Stimulated activated CD4-positive, alpha-beta T cell treated with anti-CD3 and anti-CD28 coated beads, Interleukin-1b, Interleukin-23, amount 100 ng/mL, for 1 hour (primary cell): Measurements from ENCODE around the gene YTHDF1.

Experiments used
- DNase-seq, 2 donors: peaks; one replicate each; pipeline ENCODE4 v3.0.0-alpha.2; 2020; ENCODE audit warnings: low read depth in 2 of 2

YTHDF1 gene

DNA sequence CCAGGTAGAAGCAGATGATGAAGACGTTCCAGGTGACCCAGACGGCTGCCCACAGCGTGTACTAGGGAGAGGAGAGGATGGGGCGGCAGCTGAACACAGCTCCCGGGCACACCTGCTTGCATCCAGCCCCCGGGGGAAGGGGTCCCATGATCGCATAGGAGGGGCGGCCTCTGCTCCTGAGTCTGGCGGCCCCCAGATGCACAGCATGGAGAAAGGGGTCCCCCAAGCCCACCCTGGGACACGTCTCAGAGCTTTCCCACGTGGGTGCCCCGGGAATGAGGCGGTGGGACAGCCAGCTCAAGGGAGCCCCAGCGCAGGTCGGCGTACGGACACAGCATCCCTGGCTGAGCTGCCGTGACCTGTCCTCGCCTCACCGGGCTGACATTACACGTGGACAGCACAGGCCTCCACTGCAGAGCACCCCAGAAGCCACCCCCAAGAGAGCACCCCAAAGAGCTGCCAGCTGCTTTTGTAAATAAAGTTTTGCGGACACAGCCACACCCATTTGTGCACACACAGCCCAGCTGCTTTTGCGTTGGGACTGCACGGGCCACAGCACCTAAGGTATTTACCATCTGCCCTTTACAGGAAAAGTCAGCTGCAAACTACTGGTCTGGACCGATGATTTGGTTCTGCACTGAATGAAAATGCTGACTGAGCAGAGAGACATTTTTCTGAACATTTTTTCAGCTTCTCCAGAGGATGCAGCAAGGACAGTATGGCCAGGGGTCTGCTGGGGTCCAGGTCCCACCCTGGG is 33.1 kb upstream of the YTHDF1 start:
- no peak for DNase-seq

- no peak for DNase-seq
Observed at GRCh38 chr20:63247671-63248228, 31.8 kb upstream of the YTHDF1 start.

- DNase-seq: no peak
Observed at GRCh38 chr20:63246490-63247288, 30.8 kb upstream of the YTHDF1 start.

DNA sequence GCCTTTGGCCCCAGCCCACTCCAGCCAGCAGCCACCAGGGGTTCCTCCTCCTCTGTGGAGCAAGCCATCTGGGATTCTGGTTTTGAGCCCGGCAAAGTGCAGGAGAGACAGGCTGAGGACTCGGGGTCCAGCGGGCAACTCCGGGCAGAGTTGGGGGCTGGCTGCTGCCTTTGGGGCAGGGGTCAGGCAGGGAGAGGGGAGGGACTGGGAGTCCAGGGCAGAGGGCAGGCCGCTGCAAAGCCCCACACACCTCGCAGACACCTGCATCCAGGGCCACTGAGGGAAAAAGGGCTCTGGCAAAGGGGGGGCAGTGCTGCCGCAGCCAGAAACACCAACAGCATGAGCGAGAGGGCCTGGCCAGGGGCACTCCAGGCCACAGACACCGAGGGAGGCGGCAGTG is 28.5 kb upstream of the YTHDF1 start:
- DNase-seq: no peak

DNA sequence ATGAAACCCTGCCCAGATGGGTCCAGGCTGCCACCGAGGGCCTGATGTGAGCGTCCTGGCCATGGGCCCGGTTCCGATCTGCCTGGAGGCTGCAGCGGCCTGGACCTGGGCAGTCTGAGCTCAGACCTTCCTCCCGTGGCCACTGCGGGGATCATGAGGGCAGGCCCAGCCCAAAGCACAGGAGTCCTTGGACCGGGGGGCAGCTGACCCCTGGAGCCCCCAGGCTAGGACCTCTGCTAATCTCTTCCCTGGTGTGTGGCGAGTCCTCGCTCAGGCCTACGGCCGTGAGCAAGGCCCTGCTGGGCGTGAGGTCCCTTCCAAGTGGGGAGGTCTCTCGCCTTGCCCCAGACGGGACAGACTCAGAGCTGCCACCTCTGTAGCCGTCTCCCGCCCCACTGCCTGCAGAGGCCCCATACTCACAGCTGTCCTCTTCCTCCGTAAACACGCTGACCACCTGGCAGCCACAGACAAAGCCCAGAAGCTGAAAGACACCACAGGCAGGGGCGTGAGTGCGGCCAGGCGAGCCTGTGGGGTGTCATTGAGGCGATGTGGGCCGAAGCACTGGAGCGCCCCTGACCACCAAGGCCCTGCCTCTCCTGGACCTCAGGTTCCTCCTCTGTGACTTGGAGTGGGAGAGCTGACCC is 27.8 kb upstream of the YTHDF1 start:
- no peak for DNase-seq

DNA sequence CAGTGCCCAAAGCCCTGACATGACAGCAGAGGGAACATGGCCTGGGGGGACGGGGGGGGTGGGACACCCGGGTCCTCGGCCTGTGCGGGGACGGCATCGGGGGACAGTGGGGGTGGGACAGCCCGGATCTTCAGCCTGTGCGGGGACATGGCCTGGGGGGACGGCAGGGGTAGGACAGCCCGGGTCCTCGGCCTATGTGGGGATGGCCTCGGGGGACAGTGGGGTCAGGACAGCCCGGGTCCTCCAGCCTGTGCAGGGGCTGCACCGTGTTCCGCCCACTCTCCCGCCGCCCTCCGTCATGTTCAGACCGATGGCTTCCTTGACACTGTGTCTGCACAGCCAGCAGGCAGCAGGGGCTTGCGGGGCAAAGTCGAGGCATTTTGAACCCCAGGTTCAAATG is 26.8 kb upstream of the YTHDF1 start:
- DNase-seq: no peak

DNA sequence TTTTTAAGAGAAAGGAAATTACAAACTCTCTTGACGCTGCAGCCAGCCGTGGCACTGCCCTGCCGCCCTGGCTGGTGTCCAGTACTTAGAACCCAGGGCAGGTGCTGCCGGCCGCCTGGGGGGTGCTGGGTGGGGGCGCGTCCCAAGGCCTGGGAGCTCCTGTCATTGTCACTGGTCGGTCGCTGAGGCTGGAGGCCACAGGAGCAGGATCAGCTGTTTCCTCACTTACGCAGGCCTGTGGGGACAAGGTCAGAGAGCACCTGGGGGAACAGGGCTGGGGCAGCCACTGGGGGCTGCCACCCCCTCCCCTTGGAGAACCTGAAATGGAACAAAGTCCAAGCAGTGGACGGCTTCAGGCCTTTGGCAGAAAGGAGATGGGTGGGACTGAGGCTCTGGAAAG is 25.3 kb upstream of the YTHDF1 start:
- no peak for DNase-seq

- DNase-seq: no peak
Observed at GRCh38 chr20:63240004-63240403, 24.1 kb upstream of the YTHDF1 start.

DNA sequence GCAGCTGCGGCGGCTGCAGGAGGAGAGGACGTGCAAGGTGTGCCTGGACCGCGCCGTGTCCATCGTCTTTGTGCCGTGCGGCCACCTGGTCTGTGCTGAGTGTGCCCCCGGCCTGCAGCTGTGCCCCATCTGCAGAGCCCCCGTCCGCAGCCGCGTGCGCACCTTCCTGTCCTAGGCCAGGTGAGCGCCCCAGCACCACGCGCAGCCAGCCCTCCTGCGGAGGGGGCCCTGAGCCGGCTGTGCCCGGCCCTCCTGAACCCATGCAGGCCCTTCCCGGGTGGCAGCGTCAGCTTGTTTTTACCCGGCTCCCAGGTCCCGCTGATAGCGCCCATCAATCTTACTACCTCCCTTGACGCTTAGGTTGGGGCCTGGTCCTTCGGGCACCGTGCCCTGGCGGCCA is 23.5 kb upstream of the YTHDF1 start:
- no peak for DNase-seq

DNA sequence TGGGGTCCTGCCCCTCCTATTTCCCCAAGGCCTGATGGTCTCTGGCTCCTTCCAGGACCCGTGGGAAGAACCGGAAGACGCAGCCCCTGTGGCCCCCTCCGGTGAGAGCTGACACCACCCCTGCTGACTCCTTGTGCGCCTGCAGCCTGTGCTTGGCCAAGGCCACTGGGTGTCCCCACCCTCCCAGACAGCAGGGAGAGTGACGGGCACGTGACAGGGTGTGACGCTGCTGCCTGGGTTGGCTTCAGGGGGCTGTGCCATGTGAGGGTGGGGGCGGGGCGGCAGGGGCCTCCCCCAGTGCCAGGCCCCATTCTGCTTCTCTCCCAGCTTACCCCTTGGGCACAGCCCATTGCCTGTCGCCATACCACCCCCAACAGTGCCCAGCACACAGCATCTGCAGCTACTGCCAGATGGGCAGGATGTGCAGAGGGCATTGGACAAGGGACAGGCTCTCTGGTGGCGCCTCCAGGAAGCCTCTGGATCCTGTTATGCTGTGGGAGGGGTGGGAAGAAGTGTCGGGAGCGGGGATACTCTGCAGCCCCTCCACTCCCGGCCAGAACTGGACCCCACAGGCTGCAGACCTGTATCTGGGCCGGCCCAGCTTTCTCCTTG is 22.7 kb upstream of the YTHDF1 start:
- DNase-seq: no peak

DNA sequence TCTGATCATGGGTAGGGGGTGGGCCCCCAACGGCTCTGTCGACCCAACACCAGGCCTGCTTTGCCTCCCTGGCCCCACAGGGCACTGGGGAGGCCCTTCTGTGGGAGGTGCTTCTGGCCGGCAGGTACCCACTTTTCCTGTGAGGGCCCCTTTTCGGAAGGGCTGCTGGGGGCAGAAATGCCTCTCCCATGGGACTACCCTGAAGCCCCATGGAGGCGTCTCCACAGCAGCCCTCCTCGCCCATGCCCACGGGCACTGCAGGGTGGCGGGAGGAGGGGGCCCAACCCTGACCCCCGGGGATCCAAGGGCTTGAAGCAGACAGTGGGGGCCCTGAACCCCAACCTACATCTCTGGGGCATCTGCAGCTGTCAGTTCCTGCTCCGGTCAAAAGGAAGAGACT is 22.1 kb upstream of the YTHDF1 start:
- DNase-seq: no peak

- no peak for DNase-seq
Observed at GRCh38 chr20:63236116-63236837, 20.3 kb upstream of the YTHDF1 start.

GRCh38 chr20:63235399-63235983 is 19.6 kb upstream of the YTHDF1 start, which contains the start of gene BIRC7:
TSS of gene BIRC7 (plus strand) at chr20:63235905. CDS start at chr20:63236097, 192 bp downstream.
- DNase-seq: no peak

DNA sequence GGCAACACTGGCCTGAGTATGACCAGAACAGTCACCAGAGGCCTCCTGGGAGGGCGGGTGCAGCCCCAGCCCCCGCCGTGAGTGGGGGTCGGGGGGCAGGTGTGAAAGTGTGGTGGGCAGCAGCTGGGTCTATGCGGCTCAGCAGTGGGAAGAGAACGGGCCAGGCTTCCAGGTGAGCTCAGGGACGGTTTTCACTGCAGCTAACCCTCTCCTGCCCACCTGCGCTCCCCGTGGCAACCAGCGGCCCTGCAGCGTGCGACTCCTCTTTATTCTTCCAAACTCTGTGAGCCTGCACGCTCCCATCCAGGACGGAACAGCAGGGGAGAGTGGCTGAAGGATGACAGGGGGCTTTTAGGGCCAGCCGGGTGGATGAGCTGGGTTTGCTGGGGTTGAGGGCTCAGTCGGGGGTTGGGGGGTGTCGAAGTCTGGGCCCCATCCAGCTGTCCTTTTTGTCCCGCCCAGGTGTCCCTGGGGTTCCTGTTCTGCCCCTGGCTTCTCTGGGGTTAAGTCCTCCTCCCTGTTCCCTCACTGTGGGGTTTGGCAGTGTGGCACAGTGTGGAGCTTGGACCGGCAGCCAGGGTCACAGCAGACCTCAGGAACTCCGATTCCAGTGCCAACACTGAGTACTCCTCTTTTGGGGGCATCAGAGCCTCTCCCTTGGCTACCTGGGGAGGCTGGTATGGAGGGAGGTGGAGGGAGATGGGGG is 18.9 kb upstream of the YTHDF1 start:
- no peak for DNase-seq

DNA sequence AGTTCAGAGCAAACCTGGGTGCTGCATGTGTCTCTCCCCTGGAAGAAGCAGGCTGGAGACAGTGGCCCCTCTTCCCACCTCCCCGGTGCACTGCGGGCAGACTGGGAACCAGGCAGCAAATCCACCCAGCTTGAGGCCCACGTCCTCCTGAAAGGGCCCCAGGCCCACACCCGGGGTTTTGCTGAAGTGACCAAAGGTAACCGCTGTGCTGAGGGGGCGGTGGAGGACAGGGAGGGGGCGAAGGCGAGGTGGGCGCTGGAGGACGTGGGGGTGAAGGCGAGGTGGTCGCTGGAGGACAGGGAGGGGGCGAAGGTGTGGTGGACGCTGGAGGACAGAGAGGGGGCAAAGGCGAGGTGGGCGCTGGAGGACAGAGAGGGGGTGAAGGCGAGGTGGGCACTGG is 18.0 kb upstream of the YTHDF1 start:
- no peak for DNase-seq

DNA sequence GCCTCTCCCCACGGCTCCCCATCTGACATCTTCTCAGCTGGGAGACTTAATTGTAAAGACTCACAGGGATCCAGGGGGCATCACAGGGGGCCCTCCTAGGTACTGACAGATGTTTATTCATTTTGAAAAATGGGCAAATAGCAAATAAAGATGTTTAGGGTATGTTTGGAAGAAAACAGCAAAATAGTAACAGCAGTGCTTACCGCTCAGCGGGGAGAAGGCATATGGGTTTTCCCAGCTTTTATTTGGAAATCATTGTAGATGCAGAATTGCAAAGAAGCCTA is 17.1 kb upstream of the YTHDF1 start:
- no peak for DNase-seq

DNA sequence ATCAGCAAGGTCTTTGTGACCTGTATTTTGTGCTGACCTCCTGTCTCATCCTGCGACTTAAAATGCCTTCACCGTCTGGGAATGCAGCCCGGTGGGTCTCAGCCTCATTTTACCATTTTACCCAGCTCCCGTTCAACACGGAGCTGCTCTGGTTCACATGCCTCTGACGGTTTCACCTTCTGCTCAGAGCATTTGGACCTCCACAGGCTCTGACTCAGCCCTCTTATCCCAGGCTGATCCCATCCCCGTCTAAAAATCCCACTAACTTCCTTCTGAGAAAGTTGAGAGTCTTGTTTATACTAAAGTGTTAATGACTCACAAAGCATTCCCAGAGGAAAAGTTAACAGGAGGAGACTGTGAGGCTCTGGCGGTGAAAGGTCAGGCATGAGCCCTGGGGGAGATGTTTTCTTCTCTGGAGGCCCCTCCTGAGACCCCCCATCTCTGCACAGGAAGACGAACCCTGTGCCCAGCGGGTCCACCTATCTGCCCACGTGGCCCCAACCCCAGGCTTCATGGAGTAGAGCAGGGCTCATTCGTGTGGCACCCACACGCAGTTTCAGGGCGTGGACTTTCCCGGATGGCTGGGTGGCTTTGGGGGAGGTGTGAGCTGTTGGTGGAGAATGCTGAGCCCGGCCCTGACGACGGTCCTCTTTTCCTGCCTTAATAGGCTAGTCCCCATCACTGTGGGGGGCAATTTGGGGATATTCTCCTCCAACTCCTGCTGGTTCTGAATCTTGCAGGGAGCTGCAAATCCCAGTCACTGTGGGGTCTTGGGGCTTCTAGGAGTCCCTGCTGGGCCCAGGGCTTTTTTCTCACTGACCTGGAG is 16.5 kb upstream of the YTHDF1 start:
- DNase-seq: no peak

GRCh38 chr20:63230800-63231268 is 14.9 kb upstream of the YTHDF1 start:
- DNase-seq: no peak

DNA sequence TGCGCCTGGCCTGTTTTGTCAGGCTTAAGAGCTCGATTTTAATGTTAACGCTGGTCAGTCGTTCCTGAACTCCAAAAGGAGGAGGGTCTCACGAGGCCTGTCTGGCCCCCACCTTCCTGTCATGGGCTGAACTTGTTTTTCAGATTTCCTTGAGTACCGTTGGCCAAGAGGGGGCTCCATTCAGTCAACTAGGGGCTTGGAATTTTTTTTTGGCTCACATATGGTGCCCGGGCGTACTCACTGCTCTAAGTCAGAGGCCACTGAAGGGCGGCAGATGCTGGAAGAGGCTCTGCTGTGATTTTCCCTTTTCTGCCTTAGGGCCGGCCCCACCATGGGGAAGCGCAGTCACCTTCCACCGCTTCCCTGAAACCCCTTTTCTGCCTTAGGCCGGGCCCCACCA is 12.9 kb upstream of the YTHDF1 start:
- no peak for DNase-seq

- DNase-seq: no peak
Observed at GRCh38 chr20:63227260-63227659, 11.3 kb upstream of the YTHDF1 start.
